SK-N-MC (cell line): Measurements from ENCODE around the gene CHIC2.

ENCODE experiments used
- DNase-seq: peaks from one replicate; pipeline ENCODE4 v3.0.0-alpha.2; 2011; ENCODE audit warnings: low read depth, low spot score
- H3K27ac ChIP-seq: fragments of 200-600 bp; sonication (generic); 2 replicates; pipeline ENCODE4 v1.5.1; 2016; ENCODE audit warnings: mixed run types
- H3K36me3 ChIP-seq: fragments of 200-600 bp; sonication (generic); 2 replicates; pipeline ENCODE4 v1.6.1; 2017; ENCODE audit warnings: antibody characterized with exemption, low read length, mixed read lengths; ENCODE audit not compliant: insufficient read depth
- H3K4me3 ChIP-seq: fragments of 200-600 bp; sonication (generic); 2 replicates; pipeline ENCODE4 v1.5.1; 2016
- H3K9ac ChIP-seq: fragments of 200-600 bp; sonication (generic); 2 replicates; pipeline ENCODE4 v1.8.0; 2017; ENCODE audit warnings: mixed run types, mixed read lengths; ENCODE audit not compliant: insufficient read length
- H3K9me3 ChIP-seq: fragments of 200-600 bp; sonication (generic); 2 replicates; pipeline ENCODE4 v1.6.1; 2017; ENCODE audit warnings: low read depth, mild to moderate bottlenecking, antibody characterized with exemption, low read length, moderate library complexity, mixed read lengths
- EZH2 ChIP-seq: fragments of 200-600 bp; sonication (generic); IDR thresholded peaks from one replicate; pipeline ENCODE4 v1.6.1; 2017; ENCODE audit warnings: antibody characterized with exemption
- FOXP2 ChIP-seq: optimal IDR thresholded peaks from 2 replicates; pipeline ENCODE3; 2011; ENCODE audit warnings: mild to moderate bottlenecking, moderate library complexity; ENCODE audit not compliant: insufficient read depth; ENCODE audit errors: extremely low read length, control extremely low read depth
- POLR2AphosphoS5 ChIP-seq: IDR thresholded peaks from 2 replicates; pipeline ENCODE4 v1.6.1; 2012; ENCODE audit warnings: mild to moderate bottlenecking, low read depth, low read length, borderline replicate concordance

CHIC2 gene

DNA sequence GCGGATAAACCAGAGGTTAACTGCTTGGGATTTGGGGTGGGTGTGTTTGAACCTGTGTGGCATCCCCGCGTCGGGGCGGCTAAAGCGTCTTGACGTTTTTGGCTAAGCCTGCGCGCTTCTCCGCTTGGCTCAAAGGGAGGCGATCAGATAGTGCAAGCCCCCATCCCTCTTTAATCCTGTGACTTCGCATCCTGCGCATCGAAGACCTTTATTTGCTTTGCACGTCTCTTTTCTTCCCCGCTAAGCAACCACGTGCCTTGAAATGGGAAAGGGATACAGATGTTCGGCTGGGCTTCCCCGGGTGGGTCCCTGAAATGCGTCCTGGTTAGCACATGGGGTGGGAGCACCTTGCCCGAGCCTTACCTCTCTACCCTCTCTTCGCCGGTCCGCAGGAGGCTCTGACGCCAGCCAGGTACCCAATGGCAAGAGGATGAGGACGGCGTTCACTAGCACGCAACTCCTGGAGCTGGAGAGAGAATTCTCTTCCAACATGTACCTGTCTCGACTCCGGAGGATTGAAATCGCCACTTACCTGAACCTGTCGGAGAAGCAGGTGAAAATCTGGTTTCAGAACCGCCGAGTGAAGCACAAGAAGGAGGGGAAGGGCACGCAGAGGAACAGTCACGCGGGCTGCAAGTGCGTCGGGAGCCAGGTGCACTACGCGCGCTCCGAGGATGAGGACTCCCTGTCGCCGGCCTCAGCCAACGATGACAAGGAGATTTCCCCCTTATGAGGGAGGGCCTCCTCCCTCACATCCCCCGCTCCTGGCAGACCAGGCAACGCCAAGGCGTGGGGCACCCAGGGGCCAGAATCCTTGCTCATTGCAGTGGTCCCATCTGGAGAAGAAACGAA lies 37.0 kb upstream of the CHIC2 start:
- H3K27ac ChIP-seq, result no peak overlapping the region
- TF ChIP-seq FOXP2, result no peak
- no peak for TF ChIP-seq POLR2AphosphoS5
- no peak for TF ChIP-seq EZH2
- H3K9me3 ChIP-seq, result no peaks in the 10 kb centered on the region
- no peak for DNase-seq
- H3K9ac ChIP-seq, result no peak overlapping the region
- no peak overlapping the region for H3K4me3 ChIP-seq
- H3K36me3 ChIP-seq, result no peaks in the 10 kb centered on the region

DNA sequence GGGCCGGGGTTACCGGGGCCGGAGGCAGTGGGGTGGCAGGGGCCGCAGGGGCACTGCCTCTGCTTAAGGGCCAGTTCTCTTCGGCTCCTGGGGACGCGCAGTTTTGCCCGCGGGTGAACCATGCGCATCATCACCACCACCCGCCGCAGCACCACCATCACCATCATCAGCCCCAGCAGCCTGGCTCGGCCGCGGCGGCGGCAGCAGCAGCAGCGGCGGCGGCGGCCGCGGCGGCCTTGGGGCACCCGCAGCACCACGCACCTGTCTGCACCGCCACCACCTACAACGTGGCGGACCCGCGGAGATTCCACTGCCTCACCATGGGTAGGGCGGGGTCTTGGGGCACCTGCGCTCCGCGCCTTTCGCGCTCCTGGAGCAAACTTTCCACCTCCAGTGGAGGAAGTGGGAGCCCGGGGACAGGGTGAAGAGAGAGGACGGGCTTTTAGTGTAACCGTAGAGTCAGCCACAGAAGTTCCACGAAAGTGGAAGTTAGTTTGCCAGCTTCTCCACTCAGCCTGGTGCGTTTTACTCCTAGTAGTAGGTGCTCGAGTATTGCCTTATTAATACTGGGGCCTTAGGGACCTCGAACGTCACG lies 36.3 kb upstream of the CHIC2 start:
- Histone ChIP-seq H3K27ac (no peak overlapping the region), H3K9ac (no peak overlapping the region), H3K9me3 (no peaks in the 10 kb centered on the region), H3K4me3 (no peak overlapping the region), H3K36me3 (no peaks in the 10 kb centered on the region)
- no peak for DNase-seq
- TF ChIP-seq POLR2AphosphoS5 (no peak), FOXP2 (no peak), EZH2 (no peak)

DNA sequence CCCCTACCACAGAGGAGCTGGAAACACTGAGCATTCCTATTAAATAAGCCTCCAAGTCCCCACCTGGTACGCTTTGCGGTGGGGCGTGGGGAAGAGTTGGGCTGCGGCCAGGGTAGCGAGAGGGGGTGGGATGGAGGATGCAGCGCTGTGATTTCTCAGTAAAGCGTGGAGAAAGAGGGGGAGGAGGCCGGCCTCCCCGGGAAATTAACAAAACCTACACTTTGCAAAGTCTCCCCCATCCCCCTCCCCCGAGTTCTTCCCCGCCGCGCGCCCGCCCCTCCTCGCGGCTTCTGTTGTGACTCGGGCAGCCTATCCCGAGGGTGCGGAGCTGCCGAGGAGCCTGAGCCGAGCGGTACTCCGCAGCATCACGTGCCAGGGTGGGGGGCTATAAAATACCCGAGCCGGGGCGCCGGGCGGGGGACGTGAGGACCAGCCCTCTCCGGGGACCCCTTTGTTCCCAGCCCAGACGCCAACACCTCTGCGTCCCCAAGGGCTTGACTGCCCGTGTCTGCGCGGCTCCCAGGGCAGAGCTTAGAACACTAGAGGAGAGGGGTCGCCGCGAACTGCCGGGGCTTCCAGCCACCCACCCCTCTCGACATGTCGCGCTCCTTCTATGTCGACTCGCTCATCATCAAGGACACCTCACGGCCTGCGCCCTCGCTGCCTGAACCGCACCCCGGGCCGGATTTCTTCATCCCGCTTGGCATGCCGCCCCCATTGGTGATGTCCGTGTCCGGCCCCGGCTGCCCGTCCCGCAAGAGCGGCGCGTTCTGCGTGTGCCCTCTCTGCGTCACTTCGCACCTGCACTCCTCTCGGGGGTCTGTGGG lies 35.6 kb upstream of the CHIC2 start, which contains the start of gene GSX2:
Gene GSX2 (plus strand): TSS at position 416 of the 827 bp plus-strand sequence. CDS start 182 bp downstream, at position 598.
- no peak within 1 kb of the TSS for H3K9ac ChIP-seq
- H3K4me3 ChIP-seq, result peak within 1 kb of the TSS; percentile 30; the same call in 1 of the 2 replicates
- no peak within 1 kb of the TSS for H3K27ac ChIP-seq
- H3K9me3 ChIP-seq, result no peaks in the 10 kb centered on the region
- TF ChIP-seq POLR2AphosphoS5, result no peak
- TF ChIP-seq FOXP2, result no peak
- TF ChIP-seq EZH2, result no peak
- H3K36me3 ChIP-seq, result no peaks in the 10 kb centered on the region
- no peak for DNase-seq

- Histone ChIP-seq H3K9me3 (no peaks in the 10 kb centered on the region), H3K36me3 (no peaks in the 10 kb centered on the region), H3K4me3 (peak overlapping the region; percentile 30; the same call in 1 of the 2 replicates), H3K27ac (no peak overlapping the region), H3K9ac (no peak overlapping the region)
- no peak for TF ChIP-seq EZH2
- TF ChIP-seq POLR2AphosphoS5, result no peak
- no peak for TF ChIP-seq FOXP2
- DNase-seq, result no peak
Observed at GRCh38 chr4:54099287-54099747, 34.9 kb upstream of the CHIC2 start.

DNA sequence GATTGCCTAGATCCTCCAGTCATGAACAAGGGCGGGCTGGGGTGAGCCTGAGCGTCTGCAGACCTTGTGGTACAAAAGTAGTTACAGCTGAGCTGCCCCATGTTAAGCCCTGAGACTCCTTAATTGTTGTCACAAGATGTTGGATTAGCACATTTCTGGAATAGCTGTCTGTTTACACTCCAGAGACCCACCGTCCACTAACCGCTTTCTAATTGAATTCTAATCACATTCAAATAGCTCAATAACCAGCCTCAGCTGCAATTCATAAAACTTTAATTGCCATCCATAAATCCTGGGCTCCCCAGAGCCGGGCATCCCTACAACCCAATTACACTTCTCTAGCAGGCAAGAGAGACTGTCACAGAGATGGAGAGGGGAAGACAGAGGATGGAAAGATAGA lies 34.0 kb upstream of the CHIC2 start:
- TF ChIP-seq POLR2AphosphoS5 (no peak), EZH2 (no peak), FOXP2 (no peak)
- no peak for DNase-seq

GRCh38 chr4:54097152-54097551 lies 32.7 kb upstream of the CHIC2 start:
- DNase-seq, result no peak
- no peak overlapping the region for H3K27ac ChIP-seq
- no peaks in the 10 kb centered on the region for H3K9me3 ChIP-seq
- H3K36me3 ChIP-seq, result no peaks in the 10 kb centered on the region
- H3K4me3 ChIP-seq, result no peak overlapping the region
- no peak for TF ChIP-seq EZH2
- no peak for TF ChIP-seq POLR2AphosphoS5
- TF ChIP-seq FOXP2, result no peak
- H3K9ac ChIP-seq, result no peak overlapping the region

More for the DNA sequence above, 34.0 kb upstream of the CHIC2 start:
- Histone ChIP-seq H3K9me3 (no peaks in the 10 kb centered on the region), H3K9ac (no peak overlapping the region), H3K36me3 (no peaks in the 10 kb centered on the region), H3K27ac (no peak overlapping the region), H3K4me3 (no peak overlapping the region)

- TF ChIP-seq POLR2AphosphoS5 (no peak), FOXP2 (no peak), EZH2 (no peak)
- Histone ChIP-seq H3K36me3 (no peaks in the 10 kb centered on the region), H3K4me3 (no peak overlapping the region), H3K9me3 (no peaks in the 10 kb centered on the region), H3K9ac (no peak overlapping the region), H3K27ac (no peak overlapping the region)
- no peak for DNase-seq
Observed at GRCh38 chr4:54096295-54096962, 32.0 kb upstream of the CHIC2 start.

- no peak for DNase-seq
- Histone ChIP-seq H3K27ac (no peak overlapping the region), H3K9me3 (no peaks in the 10 kb centered on the region), H3K36me3 (no peaks in the 10 kb centered on the region), H3K9ac (no peak overlapping the region), H3K4me3 (no peak overlapping the region)
- no peak for TF ChIP-seq EZH2
- TF ChIP-seq POLR2AphosphoS5, result no peak
- no peak for TF ChIP-seq FOXP2
Observed at GRCh38 chr4:54095110-54095825, 30.9 kb upstream of the CHIC2 start.
